Upper lobe of left lung (tissue), 4 donors: ENCODE measurements around the gene MASP1.

Experiments used
- CTCF ChIP-seq, 6 experiments: fragments of 450-650 bp in 4 of 6; fragments of 200-600 bp in 2 of 6; sonication (generic) in 2 of 6; IDR thresholded peaks; one replicate each; pipeline ENCODE4 v1.5.1; 2016 to 2019; ENCODE audit warnings: antibody characterized with exemption in 6 of 6
- EP300 ChIP-seq, 4 donors: sonication (generic); formaldehyde crosslinking; IDR thresholded peaks; one replicate each; pipeline ENCODE4 v1.5.1; 2017; ENCODE audit warnings: antibody characterized with exemption in 4 of 4, control low read depth in 2 of 4
- POLR2A ChIP-seq, 4 donors: fragments of 450-650 bp; IDR thresholded peaks; one replicate each; pipeline ENCODE4 v1.5.1; 2016 to 2017; ENCODE audit warnings: antibody characterized with exemption in 4 of 4, mild to moderate bottlenecking in 2 of 4
- POLR2AphosphoS5 ChIP-seq, 2 donors: sonication (generic); formaldehyde crosslinking; IDR thresholded peaks; one replicate each; pipeline ENCODE4 v1.5.1; 2017; ENCODE audit warnings: antibody characterized with exemption in 2 of 2

- no peak for TF ChIP-seq POLR2A (IDR thresholded peaks at IDR 0.05)
- TF ChIP-seq CTCF (IDR thresholded peaks at IDR 0.05): no peak
- TF ChIP-seq EP300 (IDR thresholded peaks at IDR 0.05): no peak
- no peak for TF ChIP-seq POLR2AphosphoS5 (IDR thresholded peaks at IDR 0.05)
These were observed 100.3 kb downstream of the MASP1 start for GRCh38 chr3:187191271-187191670.
